MCF 10A (cell line): ENCODE measurements around the gene RASL11A. TPM values are rescaled to one million over a fixed set of nuclear protein-coding genes. Genes with fewer than 3 reads are reported as not detected.

Source experiments
- BruUV-seq: library from RNA; stranded (reverse); fragments of 400-500 nt; replicated peaks from 2 replicates; lab custom pipeline; 2021; lab: Mats Ljungman, UMichigan
- CTCF ChIA-PET: fragments of 300-600 bp; sonication (Branson Sonifier 250); formaldehyde crosslinking; extraction: SDS; loops from one replicate; lab custom pipeline; 2021; ENCODE audit warnings: antibody characterized with exemption, inconsistent platforms; lab: Yijun Ruan, JAX
- POLR2A ChIA-PET: fragments of 300-600, 350-650 bp; sonication (Branson Sonifier 250); formaldehyde crosslinking; extraction: SDS; loops from one replicate; lab custom pipeline; 2020; ENCODE audit warnings: antibody characterized with exemption, inconsistent platforms; lab: Yijun Ruan, JAX
- DNase-seq: peaks from one replicate; pipeline ENCODE4 v3.0.0-alpha.2; 2018; ENCODE audit not compliant: unreplicated experiment
- H3K27ac Mint-ChIP-seq: one replicate; pipeline ENCODE4 v1.8.0; 2022; ENCODE audit warnings: mild to moderate bottlenecking, low read depth, mixed read lengths; ENCODE audit not compliant: unreplicated experiment
- H3K27me3 Mint-ChIP-seq: one replicate; pipeline ENCODE4 v1.8.0; 2022; ENCODE audit warnings: mixed read lengths; ENCODE audit not compliant: insufficient read depth, unreplicated experiment
- H3K36me3 Mint-ChIP-seq: one replicate; pipeline ENCODE4 v1.8.0; 2022; ENCODE audit warnings: mild to moderate bottlenecking, moderate library complexity, mixed read lengths; ENCODE audit not compliant: insufficient read depth, unreplicated experiment
- H3K4me1 Mint-ChIP-seq: one replicate; pipeline ENCODE4 v1.8.0; 2022; ENCODE audit warnings: mixed read lengths; ENCODE audit not compliant: insufficient read depth, unreplicated experiment
- H3K4me3 Mint-ChIP-seq: one replicate; pipeline ENCODE4 v1.8.0; 2022; ENCODE audit warnings: mild to moderate bottlenecking, moderate library complexity, mixed read lengths; ENCODE audit not compliant: unreplicated experiment
- H3K9me3 Mint-ChIP-seq: one replicate; pipeline ENCODE4 v1.8.0; 2022; ENCODE audit warnings: mixed read lengths; ENCODE audit not compliant: unreplicated experiment
- intact Hi-C: fragments of 100-400 bp; cut with micrococcal nuclease; formaldehyde crosslinking; loops from 2 replicates; pipeline ENCODE4 v1.14.1; 2022
- total RNA-seq: library from RNA; stranded (reverse); gene quantifications from 2 replicates; pipeline ENCODE4 v1.2.3, GENCODE V29; 2022
- TF ChIP-seq, protein P1 (sequence below): fragments of 200-600 bp; IDR thresholded peaks from one replicate; pipeline ENCODE4 v1.8.0; 2022; ENCODE audit warnings: antibody characterized with exemption, mild to moderate bottlenecking; ENCODE audit not compliant: unreplicated experiment

The RASL11A gene
- total RNA-seq, 1 experiment from 2014 or later, result 0.98 TPM

DNA sequence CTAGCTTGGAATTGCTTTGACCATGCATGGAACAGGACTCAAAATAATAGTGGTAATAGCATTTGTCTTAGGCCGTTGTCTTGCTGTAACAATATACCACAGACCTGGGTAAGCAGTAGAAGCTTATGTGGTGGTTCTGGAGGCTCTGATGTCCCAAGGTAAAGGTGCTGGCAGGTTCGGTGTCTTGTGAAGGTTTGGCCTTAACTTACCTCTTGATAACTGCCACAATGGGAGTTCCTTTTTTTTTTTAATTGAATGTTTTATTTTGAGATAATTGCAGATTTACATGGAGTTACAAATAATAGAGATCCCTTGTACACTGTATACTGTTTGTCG is 13.4 kb upstream of the RASL11A start:
- no TSS peak for BruUV-seq
- Mint-ChIP-seq H3K27ac (no peak overlapping the region), H3K36me3 (peaks cover 93% of the 10 kb centered on the region), H3K4me1 (peaks cover 15% of the 10 kb centered on the region), H3K9me3 (no peaks in the 10 kb centered on the region), H3K27me3 (no peaks in the 10 kb centered on the region), H3K4me3 (no peak overlapping the region)
- POLR2A ChIA-PET, result interaction anchor here (0.7 to 2.3 kb wide), 4 partner anchors 13 to 87 kb away, joined by 3 to 8 read pairs (median 4); partner anchors contain the start of gene RASL11A
- CTCF ChIA-PET, result interaction anchor here (0.6 to 2.0 kb wide), 6 partner anchors 13 to 1880 kb away, joined by 3 to 5 read pairs (median 4); partner anchors contain the start of gene RASL11A
- no peak for DNase-seq
- intact Hi-C loops, result no loop called here
- TF ChIP-seq, protein P1, sequence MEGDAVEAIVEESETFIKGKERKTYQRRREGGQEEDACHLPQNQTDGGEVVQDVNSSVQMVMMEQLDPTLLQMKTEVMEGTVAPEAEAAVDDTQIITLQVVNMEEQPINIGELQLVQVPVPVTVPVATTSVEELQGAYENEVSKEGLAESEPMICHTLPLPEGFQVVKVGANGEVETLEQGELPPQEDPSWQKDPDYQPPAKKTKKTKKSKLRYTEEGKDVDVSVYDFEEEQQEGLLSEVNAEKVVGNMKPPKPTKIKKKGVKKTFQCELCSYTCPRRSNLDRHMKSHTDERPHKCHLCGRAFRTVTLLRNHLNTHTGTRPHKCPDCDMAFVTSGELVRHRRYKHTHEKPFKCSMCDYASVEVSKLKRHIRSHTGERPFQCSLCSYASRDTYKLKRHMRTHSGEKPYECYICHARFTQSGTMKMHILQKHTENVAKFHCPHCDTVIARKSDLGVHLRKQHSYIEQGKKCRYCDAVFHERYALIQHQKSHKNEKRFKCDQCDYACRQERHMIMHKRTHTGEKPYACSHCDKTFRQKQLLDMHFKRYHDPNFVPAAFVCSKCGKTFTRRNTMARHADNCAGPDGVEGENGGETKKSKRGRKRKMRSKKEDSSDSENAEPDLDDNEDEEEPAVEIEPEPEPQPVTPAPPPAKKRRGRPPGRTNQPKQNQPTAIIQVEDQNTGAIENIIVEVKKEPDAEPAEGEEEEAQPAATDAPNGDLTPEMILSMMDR, result no peak

- no peaks in the 10 kb centered on the region for H3K9me3 Mint-ChIP-seq
- peaks cover 15% of the 10 kb centered on the region for H3K4me1 Mint-ChIP-seq
- H3K4me3 Mint-ChIP-seq, result no peak overlapping the region
- intact Hi-C loops, result no loop called here
- POLR2A ChIA-PET, result interaction anchor here (0.7 to 2.3 kb wide), 5 partner anchors 10 to 87 kb away, joined by 3 to 8 read pairs (median 3); partner anchors contain the start of gene RASL11A
- BruUV-seq, result no TSS peak
- H3K36me3 Mint-ChIP-seq, result peaks cover 89% of the 10 kb centered on the region
- no peaks in the 10 kb centered on the region for H3K27me3 Mint-ChIP-seq
- no peak overlapping the region for H3K27ac Mint-ChIP-seq
- DNase-seq, result no peak
- TF ChIP-seq, protein P1, result no peak
- CTCF ChIA-PET, result interaction anchor here (0.6 to 2.0 kb wide), 4 partner anchors 13 to 273 kb away, joined by 4 to 5 read pairs (median 4); partner anchors contain the start of gene RASL11A
Observed at GRCh38 chr13:27257648-27258253, 12.9 kb upstream of the RASL11A start.

DNA sequence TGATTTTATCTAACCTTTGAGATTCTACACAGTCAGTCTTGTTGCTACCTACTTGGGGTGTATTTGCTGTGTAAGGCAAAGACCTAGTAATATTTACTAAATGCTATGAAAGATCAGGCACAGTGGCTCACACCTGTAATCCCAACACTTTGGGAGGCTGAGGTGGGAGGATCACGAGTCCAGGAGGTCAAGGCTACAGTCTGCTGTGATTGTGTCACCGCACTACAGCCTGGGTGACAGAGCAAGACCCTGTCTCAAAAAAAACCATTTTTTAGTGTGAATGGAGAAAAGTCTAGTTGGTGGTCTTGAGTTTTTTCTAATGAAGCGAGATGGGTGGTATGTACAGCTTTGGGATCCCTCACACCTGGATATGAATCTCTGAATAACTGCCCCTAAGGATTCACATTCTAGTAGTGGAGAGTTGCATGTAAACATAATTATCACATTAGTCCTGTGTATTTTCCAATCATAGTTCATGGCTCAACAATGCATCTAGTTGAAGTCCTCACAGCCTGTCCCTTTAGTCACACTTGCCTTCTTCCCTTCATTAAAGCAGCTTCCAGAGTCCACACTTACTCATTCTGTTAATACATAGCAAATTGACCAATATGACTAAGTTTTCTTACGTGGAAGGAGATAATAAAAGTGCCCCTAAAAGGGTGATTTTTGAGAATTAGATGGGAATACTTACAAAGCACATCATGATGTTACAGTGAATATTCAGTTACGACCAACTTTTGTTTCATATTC is 11.8 kb upstream of the RASL11A start:
- Mint-ChIP-seq H3K27ac (no peak overlapping the region), H3K9me3 (no peaks in the 10 kb centered on the region), H3K4me3 (no peak overlapping the region), H3K36me3 (peaks cover 88% of the 10 kb centered on the region), H3K27me3 (no peaks in the 10 kb centered on the region), H3K4me1 (peaks cover 12% of the 10 kb centered on the region)
- CTCF ChIA-PET, result interaction anchor here (1.2 kb wide), 1 partner anchor 14 kb away, joined by 3 read pairs; no protein-coding TSS in a partner anchor
- no peak for DNase-seq
- TF ChIP-seq, protein P1, result no peak
- BruUV-seq, result no TSS peak
- intact Hi-C loops, result no loop called here
- POLR2A ChIA-PET, result interaction anchor here (0.7 to 2.1 kb wide), 3 partner anchors 10 to 88 kb away, joined by 3 to 6 read pairs (median 4); no protein-coding TSS in a partner anchor

DNA sequence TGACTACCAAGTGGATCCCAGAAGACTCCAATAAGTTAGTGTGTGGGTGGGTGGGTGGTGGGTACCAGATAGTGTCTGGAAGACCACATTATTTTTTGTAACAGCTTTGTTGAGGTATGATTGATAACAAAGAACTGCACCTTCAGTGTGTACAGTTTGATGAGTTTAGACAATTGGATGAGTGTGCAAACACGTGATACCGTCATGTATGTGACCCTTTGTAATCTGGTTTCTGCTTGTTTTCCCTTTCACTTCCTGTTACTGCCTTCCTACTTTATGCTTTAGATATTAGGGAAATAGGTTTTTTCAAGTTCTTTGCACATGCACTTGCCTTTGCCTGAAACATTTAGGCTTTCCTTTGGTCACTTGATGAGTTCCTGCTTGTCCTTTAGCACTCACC is 10.8 kb upstream of the RASL11A start:
- TF ChIP-seq, protein P1, result no peak
- no peaks in the 10 kb centered on the region for H3K9me3 Mint-ChIP-seq
- intact Hi-C loops, result no loop called here
- no peak overlapping the region for H3K27ac Mint-ChIP-seq
- no TSS peak for BruUV-seq
- POLR2A ChIA-PET, result interaction anchor here (0.6 to 2.1 kb wide), 5 partner anchors 9 to 101 kb away, joined by 3 to 6 read pairs (median 3); partner anchors contain the start of genes RASL11A and RPL21
- no peaks in the 10 kb centered on the region for H3K27me3 Mint-ChIP-seq
- peaks cover 78% of the 10 kb centered on the region for H3K36me3 Mint-ChIP-seq
- no peak overlapping the region for H3K4me3 Mint-ChIP-seq
- DNase-seq, result no peak
- H3K4me1 Mint-ChIP-seq, result peaks cover 9% of the 10 kb centered on the region
- CTCF ChIA-PET, result interaction anchor here (0.6 to 1.2 kb wide), 2 partner anchors 13 to 89 kb away, joined by 3 read pairs; no protein-coding TSS in a partner anchor
